GM12892 (cell line): ENCODE data around the gene TRPM8.

Experiments
- POLR2A ChIP-seq: IDR thresholded peaks from 2 replicates; pipeline ENCODE4 v1.6.1; 2011; ENCODE audit warnings: low read depth, low read length, control low read depth
- POLR2AphosphoS5 ChIP-seq: IDR thresholded peaks from 2 replicates; pipeline ENCODE4 v1.6.1; 2011; ENCODE audit warnings: low read depth, low read length, control low read depth
- TAF1 ChIP-seq: IDR thresholded peaks from 2 replicates; pipeline ENCODE4 v1.6.1; 2011; ENCODE audit warnings: low read depth, mild to moderate bottlenecking, control low read depth, low read length, borderline replicate concordance

- no peak for TF ChIP-seq POLR2A
- TF ChIP-seq TAF1: no peak
- TF ChIP-seq POLR2AphosphoS5: no peak
Observed at GRCh38 chr2:233974530-233975071, 57.4 kb downstream of the TRPM8 start.
